Measurements from ENCODE around the gene PAOX.
"Not testable (repeated sequence)": the region's sequence is repeated elsewhere in the genome, so short reads cannot be mapped to it uniquely, and the experiment has no call there.

Gene PAOX

DNA sequence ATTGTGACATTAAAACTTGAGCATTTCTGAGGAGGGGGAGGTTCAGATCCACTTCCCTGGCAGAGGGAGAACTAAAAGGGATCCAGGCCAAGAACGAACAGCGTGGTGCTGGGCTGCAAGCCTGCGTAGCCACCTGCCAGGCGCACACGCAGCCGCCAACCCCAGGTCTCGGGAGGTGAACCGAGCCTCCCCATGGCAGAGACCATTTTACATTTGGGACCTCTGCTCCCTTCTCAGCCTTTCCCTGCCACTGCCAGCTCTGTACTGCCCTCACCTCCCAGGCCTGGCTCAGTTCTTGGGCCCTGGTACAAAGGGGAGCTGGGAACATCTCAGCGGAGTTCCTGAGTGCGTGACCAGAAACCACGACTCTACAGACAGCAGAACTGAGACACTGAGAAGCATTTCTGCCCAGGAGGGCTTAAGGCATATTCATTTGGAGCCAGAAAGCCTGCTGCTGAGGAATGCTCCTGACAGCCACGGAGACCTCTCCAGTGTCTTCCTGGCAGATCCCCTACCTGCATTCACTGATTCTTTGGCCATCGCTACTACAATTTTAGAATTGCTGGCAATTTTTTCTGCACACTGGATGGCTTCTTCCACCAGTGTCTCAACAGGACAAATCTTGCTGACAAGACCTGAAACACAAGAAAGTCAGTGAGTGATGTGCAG lies 13.5 kb upstream of the PAOX start:
- Histone ChIP-seq H3K4me1 (ENCODE audit: insufficient read depth, low read length) (no peaks in the 10 kb centered on the region), H3K36me3 (ENCODE audit: insufficient read depth, low read length) (peaks cover 74% of the 10 kb centered on the region), H4K20me1 (ENCODE audit: insufficient read depth, low read length) (no peaks in the 10 kb centered on the region; the same call in 1 of the 2 replicates), H3K27me3 (ENCODE audit: insufficient read depth, low read length, poor library complexity) (no peaks in the 10 kb centered on the region), H3K27ac (ENCODE audit: low read length) (no peak overlapping the region), H3K79me2 (ENCODE audit: insufficient read depth, low read length) (no peaks in the 10 kb centered on the region), H3K9me3 (ENCODE audit: insufficient read depth, low read length, severe bottlenecking) (no peaks in the 10 kb centered on the region), H3K4me3 (ENCODE audit: low read depth in 1 of 2, low read length in 2 of 2) (no peak overlapping the region), H3K9ac (ENCODE audit: low read depth, low read length) (no peak overlapping the region), H3K4me2 (ENCODE audit: insufficient read depth, low read length) (no peak overlapping the region), H2AFZ (ENCODE audit: low read depth, low read length) (no peak overlapping the region)
- ATAC-seq (ENCODE audit: insufficient read depth, low read depth) (no peak), DNase-seq (no peak)
- no peak for TF ChIP-seq EZH2 (IDR thresholded peaks at IDR 0.05; ENCODE audit: borderline replicate concordance, low read depth, low read length, severe bottlenecking)
- TF ChIP-seq, protein P1, sequence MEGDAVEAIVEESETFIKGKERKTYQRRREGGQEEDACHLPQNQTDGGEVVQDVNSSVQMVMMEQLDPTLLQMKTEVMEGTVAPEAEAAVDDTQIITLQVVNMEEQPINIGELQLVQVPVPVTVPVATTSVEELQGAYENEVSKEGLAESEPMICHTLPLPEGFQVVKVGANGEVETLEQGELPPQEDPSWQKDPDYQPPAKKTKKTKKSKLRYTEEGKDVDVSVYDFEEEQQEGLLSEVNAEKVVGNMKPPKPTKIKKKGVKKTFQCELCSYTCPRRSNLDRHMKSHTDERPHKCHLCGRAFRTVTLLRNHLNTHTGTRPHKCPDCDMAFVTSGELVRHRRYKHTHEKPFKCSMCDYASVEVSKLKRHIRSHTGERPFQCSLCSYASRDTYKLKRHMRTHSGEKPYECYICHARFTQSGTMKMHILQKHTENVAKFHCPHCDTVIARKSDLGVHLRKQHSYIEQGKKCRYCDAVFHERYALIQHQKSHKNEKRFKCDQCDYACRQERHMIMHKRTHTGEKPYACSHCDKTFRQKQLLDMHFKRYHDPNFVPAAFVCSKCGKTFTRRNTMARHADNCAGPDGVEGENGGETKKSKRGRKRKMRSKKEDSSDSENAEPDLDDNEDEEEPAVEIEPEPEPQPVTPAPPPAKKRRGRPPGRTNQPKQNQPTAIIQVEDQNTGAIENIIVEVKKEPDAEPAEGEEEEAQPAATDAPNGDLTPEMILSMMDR (IDR thresholded peaks at IDR 0.05; ENCODE audit: borderline replicate concordance, extremely low read depth, low read length, poor library complexity, severe bottlenecking): no peak

DNA sequence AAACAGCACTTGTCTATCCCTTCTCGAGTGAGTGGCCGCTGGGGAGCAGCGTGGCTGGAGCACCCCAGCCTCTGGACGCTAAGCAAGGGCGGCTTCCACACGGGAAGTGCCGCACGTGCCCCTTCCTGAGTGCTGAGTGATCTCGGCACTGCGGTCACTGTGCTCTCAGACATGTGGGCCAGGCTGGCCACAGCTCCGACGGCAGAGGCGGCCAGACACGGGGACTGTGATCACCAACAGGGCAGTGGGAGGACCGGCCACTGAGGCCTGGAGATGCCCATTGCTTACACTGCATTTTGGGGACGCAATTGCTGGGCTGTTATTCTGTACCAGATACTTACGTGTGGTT lies 13.0 kb upstream of the PAOX start:
- H3K4me2 ChIP-seq (ENCODE audit: insufficient read depth, low read length): no peak overlapping the region
- ATAC-seq (ENCODE audit: insufficient read depth, low read depth): no peak
- no peaks in the 10 kb centered on the region for H3K9me3 ChIP-seq (ENCODE audit: insufficient read depth, low read length, severe bottlenecking)
- H3K27ac ChIP-seq (ENCODE audit: low read length): no peak overlapping the region
- H3K27me3 ChIP-seq (ENCODE audit: insufficient read depth, low read length, poor library complexity): no peaks in the 10 kb centered on the region
- H3K36me3 ChIP-seq (ENCODE audit: insufficient read depth, low read length): peaks cover 76% of the 10 kb centered on the region
- no peaks in the 10 kb centered on the region; the same call in 1 of the 2 replicates for H4K20me1 ChIP-seq (ENCODE audit: insufficient read depth, low read length)
- TF ChIP-seq, protein P1 (IDR thresholded peaks at IDR 0.05; ENCODE audit: borderline replicate concordance, extremely low read depth, low read length, poor library complexity, severe bottlenecking): no peak
- no peak for TF ChIP-seq EZH2 (IDR thresholded peaks at IDR 0.05; ENCODE audit: borderline replicate concordance, low read depth, low read length, severe bottlenecking)
- H3K4me1 ChIP-seq (ENCODE audit: insufficient read depth, low read length): no peaks in the 10 kb centered on the region
- no peaks in the 10 kb centered on the region for H3K79me2 ChIP-seq (ENCODE audit: insufficient read depth, low read length)
- H3K9ac ChIP-seq (ENCODE audit: low read depth, low read length): no peak overlapping the region
- no peak overlapping the region for H2AFZ ChIP-seq (ENCODE audit: low read depth, low read length)
- no peak for DNase-seq
- H3K4me3 ChIP-seq (ENCODE audit: low read depth in 1 of 2, low read length in 2 of 2): no peak overlapping the region

DNA sequence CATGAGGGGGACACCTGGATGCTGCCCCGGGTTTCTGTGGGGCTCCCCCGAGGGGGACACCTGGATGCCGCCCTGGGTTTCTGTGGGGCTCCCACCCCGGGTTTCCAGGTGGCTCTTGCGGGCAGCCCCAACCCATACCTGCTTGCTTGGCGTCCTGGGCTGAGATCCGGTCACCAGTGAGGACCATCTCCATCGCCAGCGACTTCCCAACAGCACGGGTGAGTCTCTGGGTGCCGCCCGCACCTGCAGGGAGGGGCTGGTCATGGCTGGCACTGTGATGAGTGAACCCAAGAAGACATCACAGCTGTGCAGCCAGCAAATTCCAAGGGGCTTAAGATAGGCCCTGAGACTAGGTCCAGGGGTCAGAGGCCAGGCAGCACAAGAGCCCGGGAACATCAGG lies 12.3 kb upstream of the PAOX start:
- Histone ChIP-seq H3K9me3 (ENCODE audit: insufficient read depth, low read length, severe bottlenecking) (no peaks in the 10 kb centered on the region), H2AFZ (ENCODE audit: low read depth, low read length) (no peak overlapping the region), H3K27me3 (ENCODE audit: insufficient read depth, low read length, poor library complexity) (no peaks in the 10 kb centered on the region), H3K4me1 (ENCODE audit: insufficient read depth, low read length) (peaks cover under 1% of the 10 kb centered on the region; the same call in 1 of the 2 replicates), H3K36me3 (ENCODE audit: insufficient read depth, low read length) (peaks cover 79% of the 10 kb centered on the region), H3K4me2 (ENCODE audit: insufficient read depth, low read length) (no peak overlapping the region), H3K4me3 (ENCODE audit: low read depth in 1 of 2, low read length in 2 of 2) (no peak overlapping the region), H4K20me1 (ENCODE audit: insufficient read depth, low read length) (no peaks in the 10 kb centered on the region; the same call in 1 of the 2 replicates), H3K79me2 (ENCODE audit: insufficient read depth, low read length) (no peaks in the 10 kb centered on the region), H3K27ac (ENCODE audit: low read length) (no peak overlapping the region), H3K9ac (ENCODE audit: low read depth, low read length) (no peak overlapping the region)
- DNase-seq: no peak
- TF ChIP-seq EZH2 (IDR thresholded peaks at IDR 0.05; ENCODE audit: borderline replicate concordance, low read depth, low read length, severe bottlenecking): no peak
- TF ChIP-seq, protein P1 (IDR thresholded peaks at IDR 0.05; ENCODE audit: borderline replicate concordance, extremely low read depth, low read length, poor library complexity, severe bottlenecking): no peak
- no peak for ATAC-seq (ENCODE audit: insufficient read depth, low read depth)

DNA sequence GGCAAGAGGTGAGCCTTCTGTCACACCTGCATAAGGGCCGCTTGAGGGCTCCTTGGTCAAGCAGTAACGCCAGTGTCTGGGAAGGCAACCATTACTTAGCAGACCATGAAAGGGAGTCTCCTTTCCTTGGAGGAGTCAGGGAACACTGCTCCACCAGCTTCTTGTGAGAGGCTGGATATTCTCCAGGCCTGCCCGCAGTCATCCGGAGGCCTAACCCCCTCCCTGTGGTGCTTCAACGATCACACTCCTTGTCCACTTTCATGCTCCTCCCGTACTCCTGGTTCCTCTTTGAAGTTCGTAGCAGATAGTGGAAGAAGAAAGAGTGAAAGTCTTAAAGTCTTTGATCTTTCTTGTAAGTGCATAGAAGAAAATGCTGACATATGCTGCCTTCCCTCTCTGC lies 11.6 kb upstream of the PAOX start:
- H3K27ac ChIP-seq (ENCODE audit: low read length); H3K9ac ChIP-seq (ENCODE audit: low read depth, low read length); H3K4me2 ChIP-seq (ENCODE audit: insufficient read depth, low read length); ATAC-seq (ENCODE audit: insufficient read depth, low read depth); H3K4me3 ChIP-seq (ENCODE audit: low read depth in 1 of 2, low read length in 2 of 2); H3K79me2 ChIP-seq (ENCODE audit: insufficient read depth, low read length); H3K4me1 ChIP-seq (ENCODE audit: insufficient read depth, low read length); H2AFZ ChIP-seq (ENCODE audit: low read depth, low read length); H4K20me1 ChIP-seq (ENCODE audit: insufficient read depth, low read length); H3K27me3 ChIP-seq (ENCODE audit: insufficient read depth, low read length, poor library complexity); DNase-seq; H3K9me3 ChIP-seq (ENCODE audit: insufficient read depth, low read length, severe bottlenecking): not testable (repeated sequence)
- peaks cover 73% of the 10 kb centered on the region for H3K36me3 ChIP-seq (ENCODE audit: insufficient read depth, low read length)

Data from DND-41 (cell line).